ENCODE data around the gene TRIM52. TPM values are rescaled to one million over a fixed set of nuclear protein-coding genes. Genes with fewer than 3 reads are reported as not detected.
"Not testable (repeated sequence)": the region's sequence is repeated elsewhere in the genome, so short reads cannot be mapped to it uniquely, and the experiment has no call there.

TRIM52 gene
- total RNA-seq, 1 donor from 2014 or later = 1.6 TPM

DNA sequence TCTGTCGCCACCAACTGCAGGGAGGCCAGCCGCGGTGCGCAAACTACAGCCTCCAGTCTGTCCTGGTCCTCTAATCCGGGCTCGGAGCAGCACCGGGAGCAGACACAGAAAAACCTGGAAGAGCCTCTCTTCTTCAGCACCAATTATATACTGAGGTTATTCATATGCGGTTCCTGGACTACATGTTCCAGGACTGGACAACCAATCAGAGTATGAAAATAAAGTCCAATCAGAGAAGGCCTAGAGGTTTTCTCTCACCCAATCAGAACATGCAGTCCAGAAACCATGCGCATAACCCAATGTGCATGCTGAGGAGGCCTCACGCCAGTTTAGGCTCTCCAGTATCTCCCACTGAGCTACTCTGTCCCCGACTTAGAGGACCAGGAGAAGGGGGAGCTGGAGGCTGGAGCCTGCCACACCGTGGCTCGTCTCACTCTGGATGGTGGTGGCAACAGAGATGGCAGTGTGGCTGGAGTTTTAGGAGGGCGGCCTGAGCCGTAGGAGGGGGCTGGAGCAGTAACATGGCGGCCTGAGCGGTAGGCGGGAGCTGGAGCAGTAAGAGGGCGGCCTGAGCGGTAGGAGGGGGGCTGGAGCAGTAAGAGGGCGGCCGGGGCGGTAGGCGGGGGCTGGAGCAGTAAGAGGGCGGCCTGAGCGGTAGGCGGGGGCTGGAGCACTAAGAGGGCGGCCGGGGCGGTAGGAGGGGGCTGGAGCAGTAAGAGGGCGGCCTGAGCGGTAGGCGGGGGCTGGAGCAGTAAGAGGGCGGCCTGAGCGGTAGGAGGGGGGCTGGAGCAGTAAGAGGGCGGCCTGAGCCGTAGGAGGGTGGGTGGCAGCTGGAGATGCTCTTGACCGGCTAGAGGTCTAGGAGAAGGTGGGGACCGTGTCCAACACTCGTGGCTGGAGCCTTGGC, 20.4 kb upstream of the TRIM52 start:
- TF ChIP-seq CTCF (conservative IDR thresholded peaks at IDR 0.05; ENCODE audit: low read depth, low read length) = no peak
- DNase-seq (ENCODE audit: low read depth) = no peak
- H3K4me3 ChIP-seq (ENCODE audit: low read depth, low read length) = no peak overlapping the region

DNA sequence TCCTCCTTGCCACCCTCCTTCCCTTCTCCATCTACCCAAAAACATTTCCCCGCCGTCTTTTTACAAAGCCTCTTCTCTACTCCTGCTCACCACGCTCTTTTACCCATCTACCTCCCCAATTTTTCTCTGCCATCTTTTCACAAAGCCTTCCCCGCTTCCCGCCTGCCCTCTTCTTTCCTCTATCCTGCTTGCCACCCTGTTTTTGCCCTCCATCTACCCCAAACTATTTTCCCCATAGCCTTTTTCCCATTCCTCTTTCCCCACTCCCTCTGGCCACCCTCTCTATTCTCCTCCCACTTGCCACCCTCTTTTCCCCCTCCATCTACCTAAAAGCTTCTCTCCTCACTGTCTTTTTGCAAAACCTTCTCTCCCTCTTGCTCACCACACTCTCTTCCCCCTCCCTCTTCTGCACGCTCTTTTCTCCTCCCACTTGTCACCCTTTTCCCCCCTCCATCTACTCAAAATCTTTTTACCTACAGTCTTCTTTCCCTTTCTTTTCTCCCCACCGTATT, 19.4 kb upstream of the TRIM52 start:
- no peak for TF ChIP-seq CTCF (conservative IDR thresholded peaks at IDR 0.05; ENCODE audit: low read depth, low read length)
- H3K4me3 ChIP-seq (ENCODE audit: low read depth, low read length) = no peak overlapping the region
- DNase-seq (ENCODE audit: low read depth) = no peak

- not testable (repeated sequence) for H3K4me3 ChIP-seq (ENCODE audit: low read depth, low read length); DNase-seq (ENCODE audit: low read depth)
- peak; percentile 29 for TF ChIP-seq CTCF (conservative IDR thresholded peaks at IDR 0.05; ENCODE audit: low read depth, low read length)
Observed at GRCh38 chr5:181273433-181273744, 12.4 kb upstream of the TRIM52 start.

DNA sequence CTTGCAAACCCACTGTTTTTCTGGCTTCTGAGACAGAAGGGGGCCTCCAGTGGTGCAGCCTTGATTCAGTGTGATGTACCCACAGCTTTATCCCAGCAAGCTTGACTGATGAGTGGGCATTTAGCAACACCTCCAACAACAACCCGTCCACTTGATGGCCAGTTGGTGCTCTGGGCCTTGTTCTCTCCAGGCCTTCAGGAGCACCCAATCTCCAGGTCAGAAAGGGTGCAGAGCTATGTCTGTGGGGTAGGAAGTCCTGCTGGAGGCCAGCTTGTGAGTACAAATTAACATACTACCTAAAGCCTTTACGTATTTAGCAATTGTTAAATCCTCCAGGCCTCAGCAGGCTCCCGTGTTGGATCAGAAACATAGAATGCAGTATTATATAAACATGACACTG, 10.1 kb upstream of the TRIM52 start:
- TF ChIP-seq CTCF (conservative IDR thresholded peaks at IDR 0.05; ENCODE audit: low read depth, low read length) = no peak
- no peak for DNase-seq (ENCODE audit: low read depth)
- H3K4me3 ChIP-seq (ENCODE audit: low read depth, low read length) = no peak overlapping the region

GRCh38 chr5:181267907-181268306, 7.0 kb upstream of the TRIM52 start:
- not testable (repeated sequence) for H3K4me3 ChIP-seq (ENCODE audit: low read depth, low read length); DNase-seq (ENCODE audit: low read depth)

DNA sequence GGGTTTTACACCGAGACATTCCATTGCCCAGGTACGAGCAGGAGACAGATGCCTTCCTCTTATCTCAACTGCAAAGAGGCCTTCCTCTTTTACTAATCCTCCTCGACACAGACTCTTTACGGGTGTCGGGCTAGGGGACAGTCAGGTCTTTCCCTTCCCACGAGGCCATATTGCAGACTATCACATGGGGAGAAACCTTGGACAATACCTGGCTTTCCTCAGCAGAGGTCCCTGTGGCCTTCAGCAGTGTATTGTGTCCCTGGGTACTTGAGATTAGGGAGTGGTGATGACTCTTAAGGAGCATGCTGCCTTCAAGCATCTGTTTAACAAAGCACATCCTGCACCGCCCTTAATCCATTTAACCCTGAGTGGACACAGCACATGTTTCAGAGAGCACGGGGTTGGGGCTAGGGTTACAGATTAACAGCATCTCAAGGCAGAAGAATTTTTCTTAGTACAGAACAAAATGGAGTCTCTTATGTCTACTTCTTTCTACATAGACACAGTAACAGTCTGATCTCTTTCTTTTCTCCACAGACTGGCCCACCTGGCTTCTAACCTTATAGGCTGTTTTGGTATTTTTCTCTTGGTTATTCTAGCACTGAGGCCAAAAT, 6.5 kb upstream of the TRIM52 start:
- not testable (repeated sequence) for H3K4me3 ChIP-seq (ENCODE audit: low read depth, low read length); DNase-seq (ENCODE audit: low read depth)
- peak; percentile 27 for TF ChIP-seq CTCF (conservative IDR thresholded peaks at IDR 0.05; ENCODE audit: low read depth, low read length)

DNA sequence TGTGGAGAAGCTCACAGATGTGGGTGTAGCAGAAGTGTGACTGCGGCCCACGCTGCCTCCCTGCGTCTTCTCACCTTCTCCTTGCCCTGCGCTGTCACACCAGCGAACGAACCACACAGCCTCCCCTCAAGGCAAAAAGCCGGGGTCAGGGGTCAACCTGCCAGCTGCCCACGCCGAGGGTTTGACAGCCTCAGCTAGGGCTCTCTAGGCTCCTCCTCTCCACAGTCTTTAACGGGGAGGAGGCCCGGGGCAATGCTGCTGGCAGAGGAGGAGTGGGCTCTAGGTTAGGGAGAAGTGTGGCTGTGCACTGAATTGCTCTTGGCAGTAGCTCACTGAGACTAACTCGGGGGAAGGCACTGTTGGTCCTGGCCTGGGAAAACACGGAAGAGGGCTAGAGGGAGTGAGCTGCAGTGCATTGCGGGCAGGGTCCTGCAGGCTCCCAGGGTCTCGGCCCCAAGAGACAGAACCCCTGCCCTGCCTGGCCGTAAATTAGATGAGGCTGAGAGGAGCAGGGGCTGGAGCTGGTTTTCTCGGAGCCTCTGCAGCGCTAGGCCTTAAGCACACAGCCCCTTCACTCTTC, 4.2 kb upstream of the TRIM52 start:
- TF ChIP-seq CTCF (conservative IDR thresholded peaks at IDR 0.05; ENCODE audit: low read depth, low read length) = no peak
- H3K4me3 ChIP-seq (ENCODE audit: low read depth, low read length) = no peak overlapping the region
- no peak for DNase-seq (ENCODE audit: low read depth)

Data from epithelial cell of proximal tubule (primary cell).